HG03045 (cell line): ENCODE results near the gene FCRLB.
A peak's percentile ranks its signal among the peaks of the same experiment; 100 is the strongest.
"Not testable (repeated sequence)": the region's sequence is repeated elsewhere in the genome, so short reads cannot be mapped to it uniquely, and the experiment has no call there.

Source experiments
- ATAC-seq: cut with Tn5 transposase; IDR thresholded peaks from one replicate; pipeline ENCODE4 v1.9.1; 2021; ENCODE audit warnings: mild to moderate bottlenecking, moderate library complexity; ENCODE audit not compliant: unreplicated experiment

FCRLB gene

DNA sequence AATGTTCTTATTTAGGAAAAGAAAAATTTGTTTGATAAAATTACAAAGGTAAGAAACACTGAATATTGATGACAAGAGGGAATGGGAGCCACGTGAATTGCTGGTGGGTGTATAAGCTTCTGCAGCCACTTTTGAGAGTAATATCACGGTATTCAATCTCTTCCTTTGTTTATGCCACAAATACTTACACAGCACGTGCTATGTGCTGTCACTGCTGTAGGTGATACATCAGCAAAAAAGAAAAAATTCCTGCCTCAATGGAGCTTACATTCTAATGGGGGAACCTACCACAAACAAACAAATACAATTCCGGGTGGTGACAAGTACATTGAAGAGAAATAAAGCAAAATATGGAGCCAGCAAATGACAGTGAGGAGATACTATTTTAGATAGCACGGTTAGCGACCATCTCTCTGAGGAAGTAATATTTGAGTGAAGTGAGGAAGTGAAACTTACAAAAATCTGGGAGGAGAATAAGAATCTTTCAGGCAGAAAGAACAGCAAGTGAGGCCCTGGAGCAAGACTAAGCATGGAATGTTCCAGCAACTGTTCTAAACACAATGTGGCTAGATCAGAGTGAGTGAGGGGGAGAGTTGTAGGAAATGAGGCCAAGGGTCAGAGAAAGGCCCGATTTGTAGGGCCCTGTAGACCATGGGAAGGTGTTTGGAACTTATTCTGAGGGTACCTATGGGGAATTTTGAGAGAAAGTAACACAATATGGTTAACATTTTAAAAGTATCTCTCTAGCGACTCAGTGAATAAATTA is 2.6 kb upstream of the FCRLB start:
- ATAC-seq = no peak

DNA sequence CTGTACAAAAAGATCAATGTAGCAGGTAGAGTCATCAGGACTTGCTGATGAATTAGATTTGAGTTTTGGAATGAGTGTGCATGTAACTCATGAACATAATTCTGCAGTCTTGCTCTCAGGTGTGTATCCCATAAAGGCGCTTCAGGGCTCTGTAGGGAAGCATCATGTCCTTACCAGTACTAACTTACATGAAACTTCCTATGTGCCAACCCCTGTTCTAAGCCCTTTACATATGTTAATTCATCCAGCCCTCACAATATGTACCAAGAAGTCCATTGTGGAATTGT is 2.1 kb upstream of the FCRLB start:
- ATAC-seq = no peak

DNA sequence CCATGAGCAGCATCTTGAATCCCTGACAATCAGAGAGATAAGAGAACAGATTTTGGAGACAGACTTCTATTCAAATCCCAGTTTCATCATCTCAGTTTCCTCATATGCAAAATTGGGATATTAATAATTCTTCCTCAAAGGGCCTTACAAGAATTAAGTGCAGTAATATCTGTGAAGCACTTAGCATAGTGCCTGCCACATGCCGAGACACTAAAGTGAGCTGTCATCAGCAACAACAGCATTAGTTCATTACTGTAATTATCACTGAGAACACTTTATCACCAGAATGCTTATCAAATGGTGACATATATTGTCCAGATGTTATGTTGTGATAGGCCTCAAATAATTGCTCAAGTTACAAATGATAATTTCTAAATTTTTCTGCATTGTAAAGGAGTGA is 922 bp upstream of the FCRLB start:
- ATAC-seq = no peak

DNA sequence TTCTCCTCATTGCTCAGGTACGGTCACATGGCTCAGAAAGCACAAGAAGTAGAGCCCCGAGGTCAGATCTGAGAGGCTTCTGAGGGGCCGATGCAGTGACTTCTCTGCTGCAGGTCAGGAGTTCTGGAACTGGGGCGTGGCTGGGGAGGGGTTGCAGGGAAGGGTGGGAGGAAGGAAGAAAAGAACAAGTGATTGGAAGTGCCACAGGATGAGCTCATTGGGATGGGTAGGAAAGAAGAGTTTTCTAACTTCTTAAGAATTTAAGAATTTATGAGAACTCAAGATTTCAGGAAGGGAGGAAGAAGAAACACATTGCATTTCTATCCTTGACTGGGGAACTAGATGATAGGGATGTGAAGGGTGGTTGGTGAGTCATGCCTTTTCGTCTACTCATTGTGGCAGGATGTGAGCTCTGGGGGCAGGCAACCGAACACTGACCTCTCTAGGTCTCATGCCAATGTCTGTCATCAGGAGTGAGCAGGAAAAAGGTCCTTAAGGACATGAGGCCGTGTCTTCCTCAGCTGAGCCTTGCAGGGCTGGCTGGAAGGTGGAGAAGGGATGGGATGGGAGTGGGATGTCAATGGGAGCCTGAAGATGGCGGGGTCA is 497 bp downstream of the FCRLB start:
- no peak for ATAC-seq

DNA sequence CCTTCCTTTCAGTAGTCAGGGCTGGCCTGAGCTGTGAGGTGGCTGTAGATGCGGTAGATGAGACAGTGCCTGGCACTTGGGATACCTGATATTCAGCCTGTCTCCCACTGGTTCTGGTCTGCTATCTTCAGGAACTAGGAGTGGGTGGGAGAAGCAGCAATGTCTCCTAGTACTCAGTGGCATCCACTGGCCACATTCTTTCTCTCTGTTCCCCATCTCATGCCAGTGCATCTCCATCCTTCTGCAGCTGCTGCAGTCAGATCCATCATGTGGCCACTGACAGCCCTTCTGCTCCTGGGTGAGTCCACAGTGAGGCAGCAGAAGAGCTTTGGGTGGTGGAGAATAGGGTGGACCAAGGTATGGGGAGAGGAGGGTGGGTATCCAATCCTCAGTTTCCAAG is 1.1 kb downstream of the FCRLB start:
- ATAC-seq = no peak

DNA sequence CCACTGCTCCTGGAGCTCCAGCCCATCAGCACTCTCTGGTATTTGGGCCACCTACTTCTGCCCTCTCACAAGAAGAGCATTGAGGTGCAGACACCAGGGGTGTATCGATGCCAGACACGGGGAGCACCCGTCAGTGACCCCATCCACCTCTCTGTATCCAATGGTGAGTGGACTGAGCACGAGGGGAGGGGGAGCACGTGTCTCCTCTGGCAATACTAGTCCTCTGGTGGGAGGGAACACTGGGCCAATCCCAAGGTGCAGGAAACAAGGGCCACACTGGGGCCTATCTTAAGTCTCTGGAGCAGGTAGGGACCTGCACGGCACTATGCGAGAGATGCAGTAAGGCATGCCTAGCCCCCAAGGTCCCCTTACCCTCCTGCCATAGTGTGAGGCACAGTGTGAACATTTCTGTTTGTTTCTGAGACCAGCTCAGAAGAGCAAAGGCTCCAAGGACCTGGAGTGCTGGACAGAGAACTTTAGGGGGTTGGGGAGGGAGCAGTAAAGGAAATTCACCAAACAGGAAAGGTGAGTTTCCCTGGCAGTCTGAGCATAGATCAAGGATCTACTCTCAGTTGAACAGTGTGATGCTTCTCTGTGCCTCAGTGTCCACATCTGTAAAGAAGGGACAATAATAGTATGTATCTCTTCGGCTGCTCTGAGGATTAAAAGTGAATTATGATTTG is 2.3 kb downstream of the FCRLB start:
- ATAC-seq = no peak

DNA sequence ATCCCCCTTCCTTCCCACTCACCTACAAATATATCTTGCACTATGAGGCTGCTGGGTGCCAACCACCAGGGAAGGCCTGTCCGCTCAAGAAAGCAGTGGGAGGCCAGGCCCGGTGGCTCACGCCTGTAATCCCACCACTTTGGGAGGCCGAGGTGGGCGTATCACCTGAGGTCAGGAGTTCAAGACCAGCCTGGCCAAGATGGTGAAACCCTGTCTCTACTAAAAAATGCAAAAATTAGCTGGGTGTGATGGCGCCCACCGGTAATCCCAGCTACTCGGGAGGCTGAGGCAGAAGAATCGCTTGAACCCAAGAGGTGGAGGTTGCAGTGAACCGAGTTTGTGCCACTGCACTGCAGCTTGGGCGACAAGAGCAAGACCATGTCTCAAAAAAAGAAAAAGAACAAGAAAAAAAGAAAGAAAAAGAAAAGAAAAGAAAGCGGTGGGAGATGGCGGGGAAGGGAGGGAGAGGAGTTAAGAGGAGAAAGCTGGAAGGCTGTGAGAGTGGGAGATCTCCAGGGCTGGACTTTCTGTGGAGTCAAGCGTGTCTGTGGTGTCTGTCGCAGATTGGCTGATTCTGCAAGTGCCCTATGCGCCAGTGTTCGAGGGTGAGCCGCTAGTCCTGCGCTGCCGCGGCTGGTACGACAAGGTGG is 4.0 kb downstream of the FCRLB start:
- not testable (repeated sequence) for ATAC-seq

DNA sequence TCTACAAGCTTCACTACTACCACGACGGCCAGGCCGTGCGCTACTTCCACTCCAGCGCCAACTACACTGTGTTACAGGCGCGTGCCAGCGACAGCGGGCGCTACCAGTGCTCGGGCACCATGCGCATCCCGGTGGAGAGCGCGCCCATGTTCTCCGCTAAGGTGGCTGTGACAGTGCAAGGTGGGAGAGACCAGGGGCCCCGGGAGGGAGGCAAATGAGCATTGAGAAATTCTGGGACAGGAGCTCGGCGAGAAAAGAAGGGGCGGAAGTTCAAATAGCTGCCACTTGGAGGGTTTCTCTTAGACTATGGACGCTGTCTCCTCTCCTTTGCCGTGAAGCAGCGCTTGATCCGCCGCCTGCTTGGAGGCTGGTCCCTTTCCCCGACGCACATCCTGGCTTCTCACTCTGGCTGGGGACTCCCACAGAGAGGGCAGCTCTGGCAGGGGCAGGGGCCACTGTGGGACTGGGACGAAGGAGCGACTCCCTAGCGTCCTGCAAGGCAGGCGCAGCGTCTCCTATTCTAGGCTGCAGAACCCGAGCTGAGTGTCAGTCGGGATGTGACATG is 4.6 kb downstream of the FCRLB start:
- ATAC-seq = peak; percentile 27

DNA sequence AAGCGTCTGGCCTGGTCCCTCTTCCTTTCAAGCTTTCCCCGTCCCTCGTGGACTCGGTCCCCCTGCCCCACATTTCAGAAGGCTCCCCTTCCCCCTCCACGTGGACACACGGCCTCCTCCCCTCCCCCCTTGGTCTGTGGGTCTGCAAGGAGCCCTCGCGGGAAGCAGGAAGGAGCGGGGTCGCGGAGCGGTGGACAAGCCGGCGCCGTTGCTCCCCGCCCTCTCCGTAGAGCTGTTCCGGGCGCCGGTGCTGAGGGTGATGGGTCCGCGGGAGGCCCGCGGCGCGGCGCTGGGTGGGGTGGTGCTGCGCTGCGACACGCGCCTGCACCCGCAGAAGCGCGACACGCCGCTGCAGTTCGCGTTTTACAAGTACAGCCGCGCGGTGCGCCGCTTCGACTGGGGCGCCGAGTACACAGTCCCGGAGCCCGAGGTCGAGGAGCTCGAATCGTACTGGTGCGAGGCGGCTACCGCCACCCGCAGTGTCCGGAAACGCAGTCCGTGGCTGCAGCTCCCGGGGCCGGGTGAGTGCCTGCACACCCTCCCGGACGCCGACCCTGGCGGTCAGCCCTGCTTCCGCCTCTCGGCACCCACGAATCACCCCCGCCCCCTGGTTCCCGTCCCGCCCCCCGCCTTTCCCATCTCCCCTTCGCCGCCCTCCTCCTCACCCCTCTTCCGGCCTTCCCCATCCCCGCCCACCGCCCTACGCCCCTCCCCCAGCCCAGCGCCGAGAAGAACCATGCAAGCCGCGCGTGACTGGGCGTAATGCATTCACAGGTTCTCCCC is 5.3 kb downstream of the FCRLB start:
- peak; percentile 59 for ATAC-seq

DNA sequence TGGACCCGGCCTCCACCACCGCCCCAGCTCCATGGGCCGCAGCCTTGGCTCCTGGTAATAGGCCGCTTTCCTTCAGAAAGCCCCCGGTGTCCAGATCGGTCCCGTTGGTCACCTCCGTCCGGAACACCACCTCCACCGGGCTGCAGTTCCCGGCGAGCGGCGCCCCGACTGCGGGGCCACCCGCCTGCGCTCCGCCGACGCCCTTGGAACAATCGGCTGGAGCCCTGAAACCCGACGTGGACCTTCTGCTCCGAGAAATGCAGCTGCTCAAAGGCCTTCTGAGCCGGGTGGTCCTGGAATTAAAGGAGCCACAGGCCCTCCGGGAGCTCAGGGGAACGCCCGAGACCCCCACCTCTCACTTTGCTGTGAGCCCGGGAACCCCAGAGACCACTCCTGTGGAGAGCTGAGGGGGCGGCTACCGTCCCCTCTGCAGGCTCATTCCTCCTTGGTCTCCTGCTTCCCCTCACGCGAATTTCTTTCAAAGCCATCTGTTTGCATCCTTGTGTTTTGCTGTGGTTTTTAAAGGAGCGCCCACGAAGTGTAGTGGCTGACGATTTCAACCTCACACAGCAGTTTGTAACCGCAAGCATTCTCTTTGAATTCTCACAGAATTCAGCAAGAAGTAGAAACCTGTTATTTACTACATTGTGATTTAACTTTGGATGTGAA is 6.0 kb downstream of the FCRLB start:
- ATAC-seq = peak; percentile 15

DNA sequence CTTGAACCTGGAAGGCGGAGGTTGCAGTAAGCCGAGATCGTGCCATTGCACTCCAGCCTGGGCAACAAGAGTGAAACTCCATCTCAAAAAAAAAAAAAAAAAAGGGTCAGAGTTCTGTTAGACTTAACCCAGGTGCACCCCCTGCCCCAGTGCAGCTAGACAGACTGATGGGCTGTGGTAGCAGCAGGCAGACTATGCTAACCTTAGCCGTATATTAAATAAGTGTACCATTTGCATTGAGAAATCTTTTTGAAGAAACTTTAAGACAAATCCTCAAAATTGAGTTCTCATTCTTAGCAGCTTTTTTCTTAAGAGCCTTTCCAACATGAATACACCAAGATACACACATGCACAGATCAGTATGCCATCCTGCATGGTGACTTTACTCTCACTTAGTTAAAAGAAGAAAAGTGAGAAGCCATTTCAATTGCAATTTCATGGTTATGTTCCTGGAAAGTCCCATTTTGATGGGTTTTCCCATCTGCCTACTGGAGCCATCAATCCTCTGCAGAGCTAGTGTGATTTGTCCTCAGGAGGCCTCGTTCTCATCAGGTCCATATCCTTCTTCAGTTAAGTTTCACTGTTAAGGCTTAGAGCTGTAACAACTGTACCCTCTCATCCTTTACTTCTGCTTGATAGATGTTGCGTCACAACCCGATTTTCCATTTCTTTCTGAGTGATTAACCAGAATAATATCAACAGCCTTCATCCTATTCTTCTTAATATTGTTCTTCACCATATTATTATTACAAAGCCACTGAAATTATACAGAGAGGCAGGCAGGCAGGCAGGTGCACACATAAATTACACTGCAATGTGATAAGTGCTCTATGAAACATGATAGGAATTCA is 7.3 kb downstream of the FCRLB start:
- no peak for ATAC-seq

DNA sequence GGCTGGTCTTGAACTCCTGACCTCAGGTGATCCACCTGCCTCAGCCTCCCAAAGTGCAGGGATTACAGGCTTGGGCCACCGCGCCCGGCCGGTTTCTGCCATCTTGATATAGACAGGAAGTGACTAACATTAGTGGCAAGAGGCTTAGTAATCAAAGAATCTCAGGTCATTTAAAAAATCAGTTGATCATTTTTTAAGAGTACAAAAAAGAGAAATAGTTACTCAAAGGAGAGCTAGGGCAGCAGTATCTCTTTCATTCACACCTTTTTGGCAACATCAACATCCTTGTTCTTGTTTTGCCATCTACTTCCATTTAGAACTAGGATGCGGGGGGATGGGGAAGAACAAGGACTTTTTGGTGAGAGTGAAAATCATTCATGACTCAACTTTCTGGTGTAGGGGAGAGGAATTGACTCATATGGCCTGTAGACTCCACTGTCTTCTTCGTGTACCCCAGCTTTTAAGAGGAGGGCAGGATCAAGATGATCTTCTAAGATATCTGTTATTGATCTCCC is 8.8 kb downstream of the FCRLB start:
- ATAC-seq = no peak

DNA sequence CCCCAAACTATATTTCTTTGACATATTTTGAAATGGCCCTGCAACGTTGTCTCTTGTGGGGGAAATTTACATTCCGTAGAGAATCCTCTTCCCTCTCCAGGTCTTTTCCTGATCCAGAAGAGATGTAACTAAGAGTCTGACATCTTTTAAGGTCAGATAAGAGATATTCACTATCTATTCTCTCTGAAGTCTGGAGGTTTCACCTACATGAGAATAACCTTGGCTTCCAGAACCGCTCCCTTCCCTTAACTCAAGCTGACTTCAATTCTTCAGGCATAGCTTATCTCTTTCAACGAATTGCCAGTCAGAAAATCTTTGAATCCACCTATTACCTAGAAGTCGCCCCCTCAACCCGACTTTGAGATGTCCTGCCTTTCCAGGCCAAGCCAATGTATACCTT is 9.9 kb downstream of the FCRLB start:
- ATAC-seq = no peak

DNA sequence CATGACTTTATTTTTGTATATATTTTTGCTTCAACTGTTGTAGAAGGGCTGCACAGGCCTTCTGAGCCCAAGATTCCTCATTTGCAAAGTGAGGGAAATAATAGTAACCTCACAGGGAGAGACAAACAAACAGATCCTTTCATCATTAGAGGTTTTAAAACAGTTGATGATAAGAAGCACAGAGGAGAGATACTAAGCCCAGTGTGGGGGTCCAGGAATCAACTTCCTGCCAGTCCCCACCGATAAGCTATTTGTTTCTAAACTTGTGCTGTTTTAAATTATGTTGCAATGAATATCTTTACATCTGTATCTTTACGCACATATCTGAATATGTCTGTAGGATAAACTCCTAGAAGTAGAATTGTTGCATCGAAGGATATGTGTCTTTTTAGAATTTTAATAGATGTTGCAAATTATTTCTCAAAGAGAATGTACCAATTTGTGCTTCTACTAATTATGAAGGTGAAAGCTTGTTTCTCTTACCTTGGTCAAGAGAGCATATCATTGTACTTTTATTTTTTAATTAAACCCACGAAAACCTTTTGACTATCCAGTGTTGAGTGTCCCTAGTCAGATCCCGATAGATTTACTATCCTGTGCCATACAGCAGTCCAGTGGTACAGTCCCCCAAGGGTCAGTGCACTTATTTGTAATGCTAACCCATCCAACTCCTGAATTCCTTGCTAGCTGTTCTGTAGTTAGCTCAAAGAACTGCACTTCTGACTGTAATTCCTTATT is 10.8 kb downstream of the FCRLB start:
- no peak for ATAC-seq

DNA sequence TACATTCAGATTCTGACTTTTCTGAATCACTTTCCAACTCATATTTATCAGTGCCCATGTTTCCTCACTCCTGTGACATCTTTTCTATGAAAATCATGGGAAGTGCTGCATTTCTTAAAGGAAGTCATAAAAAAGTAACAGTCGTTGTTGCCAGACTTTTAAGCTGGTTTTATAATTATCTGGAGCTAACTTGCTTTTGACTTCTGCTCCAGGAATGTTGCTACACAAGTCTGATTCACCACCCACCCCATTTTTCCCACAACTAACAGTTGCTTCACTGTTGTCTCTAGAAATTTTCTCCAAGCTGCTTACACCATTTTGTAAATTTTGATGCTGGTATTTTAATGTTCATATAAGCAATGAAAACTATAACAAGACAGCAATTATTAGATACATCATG is 12.2 kb downstream of the FCRLB start:
- no peak for ATAC-seq

DNA sequence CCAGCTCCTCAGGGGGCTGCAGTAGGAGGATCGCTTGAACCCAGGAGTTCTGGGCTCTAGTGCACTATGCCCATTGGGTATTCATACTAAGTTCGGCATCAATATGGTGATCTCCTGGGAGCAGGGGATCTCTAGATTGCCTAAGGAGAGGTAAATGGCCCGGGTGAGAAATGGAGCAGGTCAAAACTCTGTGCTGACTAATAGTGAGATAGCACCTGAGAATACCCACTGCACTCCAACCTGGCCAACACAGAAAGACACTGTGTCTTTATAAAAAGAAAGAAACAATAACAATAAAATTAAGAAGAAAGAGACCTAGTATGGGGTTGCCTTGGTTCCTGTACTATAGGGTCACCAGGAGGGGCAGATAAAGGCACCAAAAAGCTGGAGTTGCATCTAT is 14.5 kb downstream of the FCRLB start:
- ATAC-seq = no peak

DNA sequence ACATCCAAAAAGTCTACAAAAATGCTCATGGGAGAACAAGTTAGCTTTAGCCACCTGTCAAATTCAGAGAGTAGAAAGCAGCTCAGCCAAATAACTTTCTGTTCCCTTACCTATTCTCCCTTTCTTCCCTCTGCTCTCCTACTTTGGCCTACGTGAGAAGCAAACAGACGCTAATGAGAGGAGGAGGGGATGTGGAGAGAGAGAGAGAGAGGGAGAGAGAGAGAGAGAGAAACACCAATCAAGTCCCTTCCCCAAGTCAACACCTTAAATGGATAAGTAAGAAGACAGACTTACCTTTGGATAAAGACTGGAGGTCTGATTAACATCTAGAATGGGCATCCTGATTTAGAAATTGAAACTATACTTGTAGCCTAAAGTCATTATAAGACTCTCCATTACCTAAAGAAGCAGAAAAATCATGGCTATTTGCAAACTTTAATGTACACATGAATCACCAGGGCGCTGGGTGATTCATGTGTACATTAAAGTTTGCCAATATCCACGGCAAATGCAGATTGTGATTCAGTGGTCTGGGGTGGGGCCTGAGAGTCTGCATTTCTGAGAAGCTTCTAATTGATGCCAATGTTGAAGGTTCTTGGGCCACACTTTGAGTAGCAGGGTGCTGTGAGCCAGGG is 15.1 kb downstream of the FCRLB start:
- ATAC-seq = no peak

DNA sequence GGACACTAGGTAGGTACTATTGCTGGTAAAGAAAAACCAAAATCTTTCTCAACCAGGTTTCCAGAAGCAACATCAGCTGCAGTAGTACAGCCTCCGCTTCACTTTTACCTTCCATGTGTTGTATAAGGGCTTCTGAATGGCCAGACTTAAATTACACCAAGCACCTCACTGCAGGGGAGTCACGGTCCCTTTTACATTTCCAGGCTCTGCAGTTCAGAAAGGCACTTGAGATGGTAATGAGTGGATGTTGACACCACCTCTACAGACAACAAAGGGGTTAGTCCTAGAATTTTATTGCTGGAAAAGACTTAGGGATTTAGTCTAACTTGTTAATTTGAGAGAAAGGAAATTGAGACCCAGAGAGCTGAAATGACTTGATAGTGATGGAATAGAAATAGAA is 16.3 kb downstream of the FCRLB start:
- ATAC-seq = no peak
